ENCODE measurements around the gene PRTFDC1.

- no peak for TF ChIP-seq HNRNPH1 (optimal IDR thresholded peaks at IDR 0.05; ENCODE audit: low read depth, low read length)
- TF ChIP-seq REST (IDR thresholded peaks at IDR 0.05; ENCODE audit: borderline replicate concordance in 1 of 2, low read depth in 1 of 2, low read length in 2 of 2), result no peak
- no peak for TF ChIP-seq NFE2L1 (CRISPR knock-in tag; IDR thresholded peaks at IDR 0.05; ENCODE audit: borderline replicate concordance)
- no peak for TF ChIP-seq SALL2 (CRISPR knock-in tag; IDR thresholded peaks at IDR 0.05)
Measured at GRCh38 chr10:24953675-24954074, 1.3 kb upstream of the PRTFDC1 start.
